Suppressor macrophage treated with lipopolysaccharide for 4 hours (primary cell): ENCODE data around the gene NOS2.
"Not testable (repeated sequence)": the region's sequence is repeated elsewhere in the genome, so short reads cannot be mapped to it uniquely, and the experiment has no call there.

Source experiments
- DNase-seq: peaks from one replicate; pipeline ENCODE4 v3.0.0-alpha.2; 2020

The NOS2 gene

GRCh38 chr17:27800522-27800921, at the start of gene NOS2:
NOS2 (minus strand) TSS chr17:27800529; CDS start chr17:27798809, 1,720 bp downstream.
- no peak for DNase-seq

DNA sequence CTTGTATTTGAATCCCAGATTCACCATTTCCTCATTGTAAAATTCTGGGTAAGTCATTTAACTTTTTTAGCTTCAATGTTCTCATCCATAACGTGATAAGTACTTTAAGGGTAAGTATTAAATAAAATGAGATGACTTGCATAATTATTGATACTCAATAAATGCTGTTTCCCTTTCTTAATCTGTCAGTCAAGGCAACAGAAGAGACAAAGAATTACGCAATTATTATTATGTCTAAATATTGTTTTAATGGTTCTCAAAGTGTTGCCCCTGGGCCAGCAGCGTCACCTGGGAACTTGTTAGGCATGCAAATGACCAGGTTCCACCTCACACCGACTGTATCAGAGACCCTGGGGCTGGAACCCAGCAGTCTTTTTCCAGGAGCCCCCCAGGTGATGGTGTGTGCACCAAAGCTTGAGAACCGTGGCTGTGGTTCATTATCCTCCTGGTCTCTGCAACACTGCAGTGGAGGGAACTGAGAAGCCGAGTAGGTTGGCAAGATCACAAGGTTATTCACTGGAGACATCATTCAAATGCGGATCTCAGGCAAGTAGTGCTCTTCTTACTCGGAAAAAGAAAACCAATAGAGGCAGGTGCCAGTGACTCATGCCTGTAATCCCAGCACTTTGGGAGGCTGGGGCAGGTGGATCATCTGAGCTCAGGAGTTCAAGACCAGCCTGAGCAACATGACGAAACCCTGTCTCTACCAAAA, 49.3 kb upstream of the NOS2 start:
- no peak for DNase-seq

GRCh38 chr17:27848931-27849330, 48.6 kb upstream of the NOS2 start:
- no peak for DNase-seq

DNA sequence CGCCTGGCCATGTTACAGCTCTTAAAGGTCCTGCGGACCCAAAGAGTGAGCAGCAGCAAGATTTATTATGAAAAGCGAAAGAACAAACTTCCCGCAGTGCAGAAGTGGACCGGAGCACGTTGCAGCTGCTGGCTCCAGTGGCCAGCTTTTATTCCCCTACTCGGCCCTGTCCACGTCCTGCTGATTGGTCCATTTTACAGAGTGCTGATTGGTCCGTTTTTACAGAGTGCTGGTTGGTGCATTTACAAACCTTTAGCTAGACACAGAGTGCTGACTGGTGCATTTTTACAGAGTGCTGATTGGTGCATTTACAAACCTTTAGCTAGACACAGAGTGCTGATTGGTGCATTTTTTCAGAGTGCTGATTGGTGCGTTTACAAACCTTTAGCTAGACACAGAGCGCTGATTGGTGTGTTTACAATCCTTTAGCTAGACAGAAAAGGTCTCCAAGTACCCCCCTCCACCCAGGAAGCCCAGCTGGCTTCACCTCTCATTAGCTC, 46.5 kb upstream of the NOS2 start:
- not testable (repeated sequence) for DNase-seq

DNA sequence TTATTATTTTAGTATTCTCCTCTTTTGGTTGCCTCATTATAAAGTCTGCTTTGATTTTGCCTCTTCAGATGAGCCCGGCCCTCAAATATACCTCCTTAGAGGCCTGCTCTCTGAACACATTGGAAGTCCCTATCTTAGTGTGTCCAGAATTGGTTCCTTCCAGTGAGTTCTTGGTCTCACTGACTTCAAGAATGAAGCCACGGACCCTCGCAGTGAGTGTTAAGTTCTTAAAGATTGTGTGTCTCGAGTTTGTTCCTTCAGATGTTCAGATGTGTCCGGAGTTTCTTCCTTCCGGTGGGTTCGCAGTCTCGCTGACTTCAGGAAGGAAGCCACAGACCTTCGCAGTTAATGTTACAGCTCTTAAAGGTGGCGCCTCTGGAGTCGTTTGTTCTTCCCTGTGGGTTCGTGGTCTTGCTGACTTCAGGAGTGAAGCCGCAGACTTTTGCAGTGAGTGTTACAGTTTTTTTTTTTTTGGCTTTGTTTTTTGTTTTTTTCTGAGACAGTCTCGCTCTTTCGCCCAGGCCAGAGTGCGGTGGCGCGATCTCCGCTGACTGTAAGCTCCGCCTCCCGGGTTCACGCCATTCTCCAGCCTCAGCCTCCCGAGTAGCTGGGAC, 45.8 kb upstream of the NOS2 start:
- DNase-seq = no peak

- DNase-seq = no peak
These were observed 45.1 kb upstream of the NOS2 start for GRCh38 chr17:27845264-27846041.

DNA sequence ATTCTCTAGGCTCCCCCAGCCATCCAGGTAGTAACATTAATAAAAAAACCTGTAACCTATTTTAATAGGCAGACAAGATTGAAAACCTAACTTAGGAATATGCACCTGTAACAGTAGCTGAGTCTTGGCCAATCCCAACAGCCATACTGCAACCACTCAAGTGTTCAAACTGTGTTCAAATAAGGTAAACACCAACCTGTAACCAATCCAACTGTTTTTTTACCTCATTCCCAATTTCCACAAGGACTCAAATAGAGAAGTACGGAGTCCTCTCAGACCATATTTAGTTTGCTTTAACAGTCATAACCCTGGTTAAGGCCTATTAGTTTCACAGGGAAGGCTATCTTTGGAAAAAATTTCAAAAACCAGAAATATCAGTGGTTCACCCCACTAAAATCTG, 40.4 kb upstream of the NOS2 start:
- DNase-seq = no peak

DNA sequence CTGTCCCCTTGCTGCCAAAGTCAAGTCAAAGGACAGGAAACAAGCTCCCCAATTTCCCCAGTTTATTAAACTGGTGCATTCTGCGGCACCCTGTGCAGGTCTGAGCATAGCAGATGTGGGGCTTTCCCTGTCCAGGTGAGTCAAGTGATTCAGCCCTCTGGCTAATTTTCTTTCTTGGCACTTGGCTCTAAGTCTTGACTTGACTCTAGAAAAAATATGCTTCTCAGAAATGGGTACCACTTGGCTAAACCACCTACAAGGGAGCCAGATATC, 40.0 kb upstream of the NOS2 start:
- DNase-seq = not testable (repeated sequence)

DNA sequence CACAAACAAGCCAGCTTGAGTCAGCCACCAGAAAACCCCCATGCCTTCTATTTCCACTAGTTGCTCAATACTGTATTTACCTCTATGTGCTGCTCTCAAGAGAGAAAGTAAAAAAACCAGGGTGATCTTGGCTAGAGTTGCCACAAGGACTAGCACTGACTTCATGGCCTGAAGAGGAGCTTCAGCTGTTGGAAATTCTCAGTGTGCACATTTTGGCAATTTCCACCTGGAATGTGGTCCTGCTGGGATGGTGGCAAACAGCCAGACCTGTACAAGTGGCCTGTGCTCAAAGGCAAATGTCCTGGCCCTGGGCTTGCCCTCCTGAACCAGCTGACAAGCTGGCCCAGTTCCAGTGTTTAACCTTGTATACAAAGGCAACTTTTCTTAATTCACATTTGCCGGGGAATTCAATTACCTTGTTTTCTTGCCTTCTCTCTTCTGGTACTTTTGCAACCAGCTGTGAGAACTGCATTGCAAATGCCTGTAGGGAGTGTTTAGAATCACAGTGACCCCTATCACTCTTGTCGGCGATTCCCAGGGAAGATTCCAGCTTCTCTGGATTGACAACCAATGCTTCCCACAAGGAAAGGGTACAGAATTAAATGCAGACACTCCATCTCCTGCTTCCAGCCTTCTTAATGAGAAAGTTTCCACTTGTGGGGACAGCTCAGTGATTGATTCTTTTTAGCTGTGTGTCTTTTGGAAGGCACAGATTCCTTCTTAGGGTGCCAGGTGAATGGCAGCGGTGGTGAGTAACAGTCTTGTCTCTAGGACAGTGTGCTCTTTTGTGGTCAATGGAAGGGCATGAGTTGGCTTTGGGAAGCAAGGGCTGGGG, 39.5 kb upstream of the NOS2 start:
- DNase-seq = not testable (repeated sequence)

DNA sequence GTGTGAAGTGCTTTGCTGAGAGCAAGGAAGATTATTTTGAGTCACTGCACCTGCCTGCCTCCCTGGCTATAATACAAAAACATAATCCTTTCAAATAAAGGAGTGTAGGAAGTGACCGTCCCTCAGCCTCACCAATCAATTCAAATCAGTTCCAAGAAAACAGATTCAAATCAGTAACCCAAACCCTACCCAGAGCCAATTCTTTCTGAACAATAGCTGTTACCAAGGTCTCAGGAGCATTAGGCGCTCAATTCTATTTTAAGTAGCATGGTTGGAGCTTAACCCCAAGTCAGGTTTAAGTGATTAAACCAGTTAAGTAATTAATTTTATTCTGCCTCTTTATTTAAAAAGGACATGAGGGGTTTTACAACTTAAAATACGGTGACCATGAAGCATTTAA, 38.3 kb upstream of the NOS2 start:
- DNase-seq = not testable (repeated sequence)

DNA sequence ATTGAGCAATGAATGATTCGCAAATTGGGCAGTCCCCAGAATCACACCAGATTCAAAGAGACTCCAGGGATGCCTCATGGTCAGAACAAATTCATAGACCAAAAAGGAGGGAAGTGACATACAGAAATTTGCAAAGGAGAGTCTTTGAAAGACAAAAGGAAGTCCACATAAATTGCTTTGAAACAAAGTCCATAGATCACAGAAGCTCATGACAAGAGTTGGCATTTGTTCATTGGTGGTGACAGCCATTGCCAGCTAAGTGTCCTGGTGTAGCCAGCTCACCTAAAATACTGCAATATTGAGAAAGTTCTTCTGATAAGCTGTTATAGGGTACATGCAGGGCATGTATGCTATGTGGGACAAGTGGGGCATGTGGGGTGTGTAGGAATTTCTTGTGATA, 37.4 kb upstream of the NOS2 start:
- not testable (repeated sequence) for DNase-seq

DNA sequence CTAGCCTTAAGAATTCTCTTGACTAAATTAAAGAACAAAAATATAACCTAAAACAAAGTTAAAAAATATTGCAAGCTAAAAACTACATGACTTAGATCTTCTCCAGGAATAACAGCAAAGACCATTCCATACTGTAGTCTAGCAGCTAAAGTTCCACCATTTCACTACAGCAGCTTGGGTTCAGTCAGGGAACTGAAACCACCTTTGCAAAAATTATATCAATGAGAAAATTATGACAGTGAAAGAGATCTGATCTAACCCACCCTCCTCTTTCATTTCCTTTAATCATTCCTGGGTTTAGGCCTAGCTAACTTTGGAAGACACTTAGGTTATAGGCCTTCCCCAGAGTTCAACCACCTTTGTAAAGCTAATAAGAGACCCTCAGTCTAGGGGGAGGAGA, 36.3 kb upstream of the NOS2 start:
- DNase-seq = no peak

- DNase-seq = no peak
These were observed 34.2 kb upstream of the NOS2 start for GRCh38 chr17:27834571-27834970.

DNA sequence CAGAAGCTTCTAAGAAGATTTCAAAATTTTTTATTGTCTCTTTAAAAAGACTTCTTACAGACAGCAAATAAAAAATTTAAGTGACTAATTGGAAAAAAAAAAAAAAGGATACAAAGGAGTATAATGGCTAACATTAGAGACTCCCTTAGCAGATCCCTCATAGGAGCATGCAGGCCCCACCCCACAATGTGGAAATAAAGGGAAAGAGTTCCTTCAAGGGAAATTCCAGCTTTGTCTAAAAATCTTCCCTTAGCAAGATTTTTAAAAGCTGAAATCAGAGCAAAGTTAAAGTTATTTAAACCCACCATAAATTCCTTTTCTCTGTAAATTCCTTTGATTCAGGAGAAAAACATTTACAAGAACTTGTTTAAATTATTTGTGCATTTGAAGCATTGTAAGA, 32.5 kb upstream of the NOS2 start:
- DNase-seq = no peak

GRCh38 chr17:27829888-27830287, 29.6 kb upstream of the NOS2 start:
- not testable (repeated sequence) for DNase-seq

- DNase-seq = not testable (repeated sequence)
These were observed 28.9 kb upstream of the NOS2 start for GRCh38 chr17:27829143-27829711.

- DNase-seq = peak; percentile 25
These were observed 25.1 kb upstream of the NOS2 start for GRCh38 chr17:27825459-27825858.

GRCh38 chr17:27824745-27825144, 24.4 kb upstream of the NOS2 start:
- no peak for DNase-seq

DNA sequence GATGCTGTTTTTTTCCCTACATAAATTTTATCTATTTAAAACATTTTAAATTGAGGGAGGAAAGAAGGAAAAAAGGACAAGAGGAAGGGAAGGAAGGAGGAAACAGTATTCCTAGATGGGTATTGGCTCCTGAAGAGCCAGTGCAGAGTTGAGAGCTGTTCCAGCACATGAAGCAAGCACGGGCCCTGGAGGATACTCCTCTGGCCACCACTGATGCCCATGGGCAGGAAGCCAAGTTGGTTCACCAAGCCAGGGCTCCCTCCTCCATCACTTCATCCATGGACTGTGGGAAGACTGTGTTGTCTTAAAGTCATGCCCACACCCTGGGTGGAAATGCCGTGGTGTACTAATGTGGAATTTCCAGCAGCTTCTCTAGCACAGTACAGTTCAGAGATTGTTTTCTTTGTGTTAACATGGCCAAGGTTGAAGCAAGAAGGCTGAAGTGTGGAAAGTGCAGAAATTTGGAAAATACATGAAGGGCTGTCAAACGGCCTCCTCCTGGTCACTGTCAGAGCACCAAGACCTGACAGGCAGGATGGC, 23.9 kb upstream of the NOS2 start:
- DNase-seq = no peak

GRCh38 chr17:27822108-27822507, 21.8 kb upstream of the NOS2 start:
- DNase-seq = not testable (repeated sequence)

DNA sequence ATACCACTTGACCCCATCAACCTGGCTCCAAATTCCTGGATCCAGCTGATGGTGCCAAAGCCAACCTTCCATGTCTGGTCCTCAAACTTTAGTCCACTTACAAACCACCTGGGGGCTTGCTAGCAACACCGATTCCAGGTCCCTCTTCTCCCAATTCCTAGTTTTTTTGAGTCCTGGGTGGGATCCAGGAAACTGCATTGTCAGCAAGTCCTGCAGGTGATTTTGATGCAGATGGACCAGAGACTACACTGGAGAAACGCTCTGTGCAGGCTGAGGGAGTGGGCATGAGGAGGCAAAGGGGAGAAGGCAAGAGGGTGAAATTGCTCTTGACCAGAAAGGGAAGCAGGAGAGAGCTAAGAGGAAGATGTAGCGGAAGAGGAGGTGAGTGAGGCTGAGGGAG, 21.0 kb upstream of the NOS2 start:
- DNase-seq = no peak

DNA sequence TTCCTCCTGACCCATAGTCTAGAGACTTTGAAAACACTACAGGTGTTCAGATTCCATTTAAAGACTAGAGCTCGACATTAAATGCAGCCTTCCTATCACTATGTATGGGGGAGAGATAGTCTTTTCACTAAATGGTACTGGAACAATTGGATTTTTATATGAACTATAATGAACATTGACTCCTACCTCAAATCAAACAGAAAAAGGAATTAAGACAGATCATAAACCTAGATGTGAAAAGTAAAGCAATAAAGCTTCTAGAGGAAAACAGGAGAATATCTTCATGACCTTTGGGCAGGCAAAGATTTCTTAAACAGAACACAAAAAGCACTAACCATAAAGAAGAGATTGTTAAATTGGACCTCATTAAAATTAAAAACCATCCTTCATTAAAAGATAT, 18.8 kb upstream of the NOS2 start:
- DNase-seq = no peak
